Measurements from ENCODE around the gene DTHD1. TPM values are rescaled to one million over a fixed set of nuclear protein-coding genes. Genes with fewer than 3 reads are reported as not detected.

The DTHD1 gene
- total RNA-seq, 1 experiment from 2014 or later: not detected

GRCh38 chr4:36292556-36293188, 11.3 kb downstream of the DTHD1 start:
- no peak for DNase-seq
- Histone ChIP-seq H3K9me3 (no peaks in the 10 kb centered on the region), H3K4me3 (no peak overlapping the region), H3K27me3 (no peaks in the 10 kb centered on the region), H3K36me3 (no peaks in the 10 kb centered on the region)

- H3K27me3 ChIP-seq: no peaks in the 10 kb centered on the region
- no peaks in the 10 kb centered on the region for H3K36me3 ChIP-seq
- no peak overlapping the region for H3K4me3 ChIP-seq
- DNase-seq: no peak
- H3K9me3 ChIP-seq: no peaks in the 10 kb centered on the region
Measured at GRCh38 chr4:36301127-36301526, 19.7 kb downstream of the DTHD1 start.

DNA sequence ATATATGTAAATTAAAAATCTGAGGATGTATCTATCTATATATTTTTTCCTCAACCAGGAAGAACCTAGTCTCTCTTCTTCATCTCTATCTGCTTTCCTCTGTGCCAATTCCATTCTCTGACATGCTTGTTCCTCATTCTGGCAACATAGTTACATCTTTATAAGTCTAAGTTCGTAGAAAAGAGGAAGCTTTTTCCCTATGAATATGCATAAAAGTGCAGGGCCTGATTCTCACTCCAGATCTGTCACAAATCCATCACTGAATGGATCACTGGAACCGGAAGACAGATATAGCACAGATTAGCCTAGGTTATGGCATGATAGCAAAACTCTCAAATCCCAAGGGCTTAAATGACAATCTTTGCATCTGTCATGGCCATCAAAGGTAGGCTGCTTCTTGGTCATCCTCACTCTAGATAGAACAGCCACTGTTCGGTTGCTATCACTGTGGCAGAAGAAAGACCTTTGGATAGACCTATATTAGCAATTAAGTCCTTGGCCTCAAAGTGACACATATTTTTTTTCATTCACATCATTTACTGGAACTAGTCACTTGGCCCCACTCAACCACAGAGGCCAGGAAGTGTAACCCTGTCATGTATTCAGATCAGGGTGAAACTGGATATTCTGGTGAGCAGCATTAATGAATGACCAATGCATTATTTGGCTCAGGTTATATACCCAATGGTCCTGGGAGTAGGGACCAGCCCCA, 22.2 kb downstream of the DTHD1 start:
- DNase-seq: no peak
- H3K4me3 ChIP-seq: no peak overlapping the region
- H3K36me3 ChIP-seq: no peaks in the 10 kb centered on the region
- no peaks in the 10 kb centered on the region for H3K27me3 ChIP-seq
- no peaks in the 10 kb centered on the region for H3K9me3 ChIP-seq

DNA sequence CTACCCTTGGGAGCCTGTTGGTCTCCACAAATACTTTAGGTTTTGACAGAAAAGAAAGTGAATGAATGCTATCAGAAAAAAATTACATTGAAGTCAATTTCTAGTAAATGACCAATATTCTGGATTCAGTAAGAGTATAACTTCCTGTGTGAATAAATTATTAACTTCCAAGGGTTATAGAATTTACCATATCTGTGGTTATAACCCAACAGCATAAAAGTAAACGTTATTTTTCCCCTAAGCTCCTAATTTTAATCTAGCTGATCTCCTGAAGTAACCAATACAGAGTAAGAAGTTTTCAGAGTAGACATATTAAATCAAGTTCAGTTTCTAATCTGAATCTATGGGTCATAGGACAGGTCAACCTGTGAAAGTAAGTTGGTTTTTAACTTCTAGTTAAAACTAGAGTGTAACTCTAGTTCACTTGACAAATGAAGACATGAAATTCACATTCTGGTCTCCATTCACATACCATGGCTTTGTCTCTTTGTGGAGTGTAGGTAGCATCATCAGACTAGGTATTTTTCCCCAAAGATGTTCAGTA, 22.8 kb downstream of the DTHD1 start:
- Histone ChIP-seq H3K27me3 (no peaks in the 10 kb centered on the region), H3K9me3 (no peaks in the 10 kb centered on the region), H3K4me3 (no peak overlapping the region), H3K36me3 (no peaks in the 10 kb centered on the region)
- no peak for DNase-seq

DNA sequence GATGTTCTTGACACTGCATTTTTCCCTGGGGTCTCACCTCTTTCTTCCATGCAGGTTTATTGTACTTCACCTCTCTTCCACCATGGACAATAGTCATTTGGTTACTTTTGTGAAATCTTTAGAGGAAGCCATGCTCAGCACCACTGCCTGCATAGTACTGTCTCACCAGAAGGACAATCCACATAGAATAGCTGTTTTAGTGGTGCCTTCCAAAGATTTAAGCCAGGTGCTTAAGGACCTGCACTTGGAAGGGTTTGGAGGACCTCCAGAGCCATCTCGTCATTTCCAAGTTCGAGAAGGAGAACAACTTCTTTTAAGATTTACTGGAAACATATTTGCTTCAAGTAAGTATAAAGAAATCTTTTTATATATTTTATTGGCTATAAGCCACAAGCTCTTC, 26.7 kb downstream of the DTHD1 start:
- DNase-seq: no peak
- H3K4me3 ChIP-seq: no peak overlapping the region
- no peaks in the 10 kb centered on the region for H3K36me3 ChIP-seq
- no peaks in the 10 kb centered on the region for H3K9me3 ChIP-seq
- H3K27me3 ChIP-seq: no peaks in the 10 kb centered on the region

DNA sequence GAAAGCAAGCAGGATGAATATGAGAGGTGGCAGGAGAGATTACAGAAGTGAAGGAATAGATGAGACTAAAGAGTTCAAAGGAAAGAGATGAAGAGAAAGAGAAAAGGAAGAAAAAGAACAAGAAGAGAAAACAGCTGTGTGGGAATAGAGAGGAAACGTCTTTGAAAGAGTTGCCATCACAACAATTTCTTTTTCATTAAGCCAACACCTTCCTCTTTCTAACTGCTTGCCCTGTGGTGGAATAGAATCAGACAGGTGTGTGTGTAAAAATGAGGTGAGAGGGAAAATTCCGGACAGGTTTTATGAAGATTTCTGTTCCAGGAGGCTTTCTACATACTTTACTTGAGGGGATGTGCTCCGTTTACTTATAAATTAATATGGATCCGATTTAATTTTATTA, 28.8 kb downstream of the DTHD1 start:
- DNase-seq: no peak
- Histone ChIP-seq H3K27me3 (no peaks in the 10 kb centered on the region), H3K36me3 (no peaks in the 10 kb centered on the region), H3K9me3 (no peaks in the 10 kb centered on the region), H3K4me3 (no peak overlapping the region)

- Histone ChIP-seq H3K4me3 (no peak overlapping the region), H3K36me3 (no peaks in the 10 kb centered on the region), H3K27me3 (no peaks in the 10 kb centered on the region), H3K9me3 (no peaks in the 10 kb centered on the region)
- no peak for DNase-seq
Measured at GRCh38 chr4:36310793-36311192, 29.4 kb downstream of the DTHD1 start.

- H3K27me3 ChIP-seq: no peaks in the 10 kb centered on the region
- no peaks in the 10 kb centered on the region for H3K36me3 ChIP-seq
- DNase-seq: no peak
- H3K9me3 ChIP-seq: no peaks in the 10 kb centered on the region
- no peak overlapping the region for H3K4me3 ChIP-seq
Measured at GRCh38 chr4:36312511-36312910, 31.1 kb downstream of the DTHD1 start.

- no peaks in the 10 kb centered on the region for H3K9me3 ChIP-seq
- no peak overlapping the region for H3K4me3 ChIP-seq
- no peaks in the 10 kb centered on the region for H3K36me3 ChIP-seq
- no peaks in the 10 kb centered on the region for H3K27me3 ChIP-seq
- no peak for DNase-seq
Measured at GRCh38 chr4:36313301-36313700, 31.9 kb downstream of the DTHD1 start.

DNA sequence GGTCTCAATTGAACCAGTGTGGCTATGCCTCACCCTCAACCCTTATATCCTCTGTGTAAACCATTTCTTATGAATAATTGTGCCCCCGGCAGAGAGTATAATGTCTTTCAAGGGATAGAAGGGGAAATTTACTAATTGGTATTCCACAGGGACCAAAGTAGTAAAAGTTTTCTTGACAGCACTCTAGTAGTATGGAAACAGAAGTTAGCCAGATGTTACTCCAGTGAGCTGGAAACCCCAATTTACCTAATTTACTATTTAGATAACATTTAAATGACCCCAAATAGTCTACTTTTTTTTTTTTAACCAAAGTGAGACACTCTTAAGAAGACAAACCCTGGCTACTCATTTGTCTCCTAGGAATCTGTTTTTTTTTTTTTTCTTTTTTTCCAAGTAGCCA, 32.3 kb downstream of the DTHD1 start:
- Histone ChIP-seq H3K27me3 (no peaks in the 10 kb centered on the region), H3K4me3 (no peak overlapping the region), H3K36me3 (no peaks in the 10 kb centered on the region), H3K9me3 (no peaks in the 10 kb centered on the region)
- DNase-seq: no peak

GRCh38 chr4:36316607-36317006, 35.2 kb downstream of the DTHD1 start:
- H3K9me3 ChIP-seq: no peaks in the 10 kb centered on the region
- DNase-seq: no peak
- no peaks in the 10 kb centered on the region for H3K27me3 ChIP-seq
- no peak overlapping the region for H3K4me3 ChIP-seq
- H3K36me3 ChIP-seq: no peaks in the 10 kb centered on the region

GRCh38 chr4:36317721-36318120, 36.3 kb downstream of the DTHD1 start:
- DNase-seq: no peak
- H3K9me3 ChIP-seq: no peaks in the 10 kb centered on the region
- H3K27me3 ChIP-seq: no peaks in the 10 kb centered on the region
- H3K4me3 ChIP-seq: no peak overlapping the region
- no peaks in the 10 kb centered on the region for H3K36me3 ChIP-seq

GRCh38 chr4:36320117-36320896, 38.9 kb downstream of the DTHD1 start:
- Histone ChIP-seq H3K36me3 (no peaks in the 10 kb centered on the region), H3K27me3 (no peaks in the 10 kb centered on the region), H3K4me3 (no peak overlapping the region), H3K9me3 (no peaks in the 10 kb centered on the region)
- DNase-seq: no peak

DNA sequence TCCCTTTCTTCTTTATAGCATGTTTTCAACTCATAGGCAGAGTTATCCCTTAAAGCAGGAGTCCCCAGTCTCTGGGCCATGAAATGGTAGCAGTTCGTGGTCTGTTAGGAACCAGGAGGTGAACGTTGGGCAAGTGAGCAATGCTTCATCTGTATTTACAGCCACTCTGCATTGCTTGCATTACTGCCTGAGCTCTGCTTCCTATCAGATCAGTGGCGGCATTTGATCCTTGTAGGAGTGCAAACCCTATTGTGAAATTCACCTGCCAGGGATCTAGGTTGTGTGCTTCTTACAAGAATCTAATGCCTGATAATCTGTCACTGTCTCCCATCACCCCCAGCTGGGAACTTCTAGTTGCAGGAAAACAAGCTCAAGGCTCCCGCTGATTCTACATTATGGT, 39.8 kb downstream of the DTHD1 start:
- H3K9me3 ChIP-seq: no peaks in the 10 kb centered on the region
- H3K36me3 ChIP-seq: no peaks in the 10 kb centered on the region
- H3K4me3 ChIP-seq: no peak overlapping the region
- H3K27me3 ChIP-seq: no peaks in the 10 kb centered on the region
- no peak for DNase-seq

- no peak overlapping the region for H3K4me3 ChIP-seq
- no peak for DNase-seq
- H3K9me3 ChIP-seq: no peaks in the 10 kb centered on the region
- H3K27me3 ChIP-seq: no peaks in the 10 kb centered on the region
- no peaks in the 10 kb centered on the region for H3K36me3 ChIP-seq
Measured at GRCh38 chr4:36322921-36323354, 41.5 kb downstream of the DTHD1 start.

DNA sequence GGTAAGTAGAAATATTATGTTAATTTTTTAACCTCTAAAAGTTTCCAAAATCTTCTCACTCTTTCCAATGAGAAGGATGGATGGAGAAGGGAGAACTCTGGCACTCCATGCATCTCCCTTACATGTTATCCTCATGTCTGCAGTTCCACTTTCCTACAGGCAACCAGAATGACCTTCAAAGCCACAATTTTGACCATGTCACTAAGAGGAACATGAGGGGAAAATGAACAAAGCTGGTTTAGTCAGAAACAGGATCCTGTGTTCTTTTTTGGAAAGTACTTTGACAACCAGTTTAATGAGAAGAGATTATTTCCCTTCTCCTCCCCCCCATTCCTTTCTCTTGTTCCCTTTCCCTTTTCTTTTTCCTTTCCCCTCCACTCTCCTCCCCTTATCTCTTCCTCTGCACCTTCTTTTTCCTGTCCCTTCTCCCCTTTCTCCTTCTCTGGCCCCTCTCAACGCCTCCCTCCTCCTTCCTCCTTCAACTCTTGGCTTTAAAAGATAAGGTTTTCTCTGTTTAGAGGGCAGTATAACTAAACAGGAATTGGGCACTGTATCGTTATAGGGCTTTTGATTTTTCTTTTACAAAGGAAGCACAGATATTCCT, 42.5 kb downstream of the DTHD1 start:
- DNase-seq: no peak
- Histone ChIP-seq H3K9me3 (no peaks in the 10 kb centered on the region), H3K36me3 (no peaks in the 10 kb centered on the region)

GRCh38 chr4:36324808-36325207, 43.4 kb downstream of the DTHD1 start:
- Histone ChIP-seq H3K4me3 (no peak overlapping the region), H3K27me3 (no peaks in the 10 kb centered on the region), H3K36me3 (no peaks in the 10 kb centered on the region), H3K9me3 (no peaks in the 10 kb centered on the region)
- DNase-seq: no peak

More for the DNA sequence above, 42.5 kb downstream of the DTHD1 start:
- H3K27me3 ChIP-seq: no peaks in the 10 kb centered on the region
- H3K4me3 ChIP-seq: no peak overlapping the region
